CD4-positive, alpha-beta T cell (primary cell): ENCODE results near the gene EPB41L5. TPM values are rescaled to one million over a fixed set of nuclear protein-coding genes. Genes with fewer than 3 reads are reported as not detected.

Source experiments
- ATAC-seq: fragments of 200-7000 bp; cut with Tn5 transposase; one replicate; pipeline ENCODE4 v1.10.0; 2022; ENCODE audit warnings: mild to moderate bottlenecking; ENCODE audit not compliant: poor library complexity
- CTCF ChIA-PET: fragments of 350-600 bp; sonication (Branson Sonifier 250); formaldehyde crosslinking; loops from one replicate; lab custom pipeline; 2021; ENCODE audit warnings: antibody characterized with exemption, inconsistent platforms; lab: Charles Lee
- POLR2A ChIA-PET: fragments of 350-600 bp; sonication (Branson Sonifier 250); formaldehyde crosslinking; loops from one replicate; lab custom pipeline; 2021; ENCODE audit warnings: antibody characterized with exemption, inconsistent platforms; lab: Charles Lee
- DNase-seq, 14 experiments: peaks; one replicate each; pipeline ENCODE4 v3.0.0-alpha.2; 2013 to 2020; ENCODE audit warnings: mixed read lengths in 2 of 14
- H3K27ac ChIP-seq, 2 donors: one replicate each; pipeline versions ENCODE4 v1.5.1 to v1.7.0; 2013; ENCODE audit warnings: low read length in 2 of 2, low read depth in 1 of 2, mild to moderate bottlenecking in 1 of 2
- H3K27me3 ChIP-seq, 2 experiments: 1 replicate in 1 of 2; 2 replicates in 1 of 2; pipeline versions ENCODE4 v1.6.1 to v1.7.0; 2013; ENCODE audit warnings: low read length in 2 of 2, control low read depth in 1 of 2, mild to moderate bottlenecking in 1 of 2, moderate library complexity in 1 of 2; ENCODE audit not compliant: insufficient read depth in 2 of 2, control insufficient read depth in 1 of 2
- H3K36me3 ChIP-seq: one replicate; pipeline ENCODE4 v1.6.1; 2013; ENCODE audit warnings: low read length, control low read depth; ENCODE audit not compliant: insufficient read depth
- H3K4me1 ChIP-seq: one replicate; pipeline ENCODE4 v1.6.1; 2013; ENCODE audit warnings: low read length, control low read depth; ENCODE audit not compliant: insufficient read depth
- H3K4me3 ChIP-seq: one replicate; pipeline ENCODE4 v1.5.1; 2013; ENCODE audit warnings: mild to moderate bottlenecking, low read length, moderate library complexity
- H3K9me3 ChIP-seq, 2 experiments: 1 replicate in 1 of 2; 2 replicates in 1 of 2; pipeline versions ENCODE4 v1.6.1 to v1.7.0; 2013; ENCODE audit warnings: low read length in 2 of 2, mild to moderate bottlenecking in 2 of 2, control low read depth in 1 of 2, moderate library complexity in 1 of 2; ENCODE audit not compliant: control insufficient read depth in 1 of 2, insufficient read depth in 1 of 2
- H3K27ac Mint-ChIP-seq: one replicate; pipeline ENCODE4 v1.8.0; 2020; ENCODE audit warnings: mixed read lengths
- H3K27me3 Mint-ChIP-seq: one replicate; pipeline ENCODE4 v1.8.0; 2021; ENCODE audit warnings: mixed read lengths
- H3K36me3 Mint-ChIP-seq: one replicate; pipeline ENCODE4 v1.8.0; 2021; ENCODE audit warnings: low read depth, mixed read lengths
- H3K4me1 Mint-ChIP-seq: one replicate; pipeline ENCODE4 v1.8.0; 2021; ENCODE audit warnings: low read depth, mixed read lengths
- H3K4me3 Mint-ChIP-seq: one replicate; pipeline ENCODE4 v1.8.0; 2020; ENCODE audit warnings: mild to moderate bottlenecking, mixed read lengths
- H3K9me3 Mint-ChIP-seq: one replicate; pipeline ENCODE4 v1.8.0; 2020; ENCODE audit warnings: mixed read lengths
- intact Hi-C, 2 experiments: fragments of 100-400 bp; cut with DNase I in 1 of 2; cut with micrococcal nuclease in 1 of 2; formaldehyde crosslinking; loops; one replicate each; pipeline versions ENCODE4 v1.15.1 to v1.9.0; 2023 to 2025; cut with DNase I, micrococcal nuclease
- total RNA-seq, 174 experiments: library from RNA in 2 of 174; stranded (reverse) in 2 of 174; gene quantifications; one replicate each; pipeline ENCODE4 v1.2.3 and lab custom pipeline; 2021 to 2026
- TF ChIP-seq, protein P1 (sequence below): fragments of 200-600 bp; IDR thresholded peaks from one replicate; pipeline ENCODE4 v1.8.0; 2022; ENCODE audit warnings: antibody characterized with exemption, mild to moderate bottlenecking

The EPB41L5 gene
- total RNA-seq, 2 experiments from 2014 or later: 4.6 to 5.1 TPM

DNA sequence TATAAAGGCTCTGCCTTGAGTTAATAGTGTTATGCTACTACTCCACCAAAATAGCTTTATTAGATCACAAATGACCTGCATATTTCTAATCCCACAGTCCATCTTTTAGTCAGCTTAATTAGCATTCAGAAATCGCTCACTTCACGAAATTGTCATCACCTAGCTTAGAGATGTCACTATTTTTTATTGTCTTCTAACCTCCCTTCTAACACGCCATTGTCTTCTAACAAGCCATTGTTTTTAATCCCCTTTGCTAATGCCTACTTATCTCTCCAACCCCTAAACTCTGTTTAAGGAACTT is 97.1 kb downstream of the EPB41L5 start:
- H3K9me3 ChIP-seq: no peaks in the 10 kb centered on the region
- ATAC-seq (no peak), DNase-seq (no peak)
- no peak overlapping the region for H3K27ac ChIP-seq
- no peak overlapping the region for H3K4me3 ChIP-seq
- intact Hi-C loops: loop anchor here in 1 of 2 experiments (1.0 to 5.0 kb wide), 3 partner anchors 65 to 565 kb away; no protein-coding TSS in a partner anchor
- H3K4me1 ChIP-seq: no peaks in the 10 kb centered on the region
- TF ChIP-seq, protein P1, sequence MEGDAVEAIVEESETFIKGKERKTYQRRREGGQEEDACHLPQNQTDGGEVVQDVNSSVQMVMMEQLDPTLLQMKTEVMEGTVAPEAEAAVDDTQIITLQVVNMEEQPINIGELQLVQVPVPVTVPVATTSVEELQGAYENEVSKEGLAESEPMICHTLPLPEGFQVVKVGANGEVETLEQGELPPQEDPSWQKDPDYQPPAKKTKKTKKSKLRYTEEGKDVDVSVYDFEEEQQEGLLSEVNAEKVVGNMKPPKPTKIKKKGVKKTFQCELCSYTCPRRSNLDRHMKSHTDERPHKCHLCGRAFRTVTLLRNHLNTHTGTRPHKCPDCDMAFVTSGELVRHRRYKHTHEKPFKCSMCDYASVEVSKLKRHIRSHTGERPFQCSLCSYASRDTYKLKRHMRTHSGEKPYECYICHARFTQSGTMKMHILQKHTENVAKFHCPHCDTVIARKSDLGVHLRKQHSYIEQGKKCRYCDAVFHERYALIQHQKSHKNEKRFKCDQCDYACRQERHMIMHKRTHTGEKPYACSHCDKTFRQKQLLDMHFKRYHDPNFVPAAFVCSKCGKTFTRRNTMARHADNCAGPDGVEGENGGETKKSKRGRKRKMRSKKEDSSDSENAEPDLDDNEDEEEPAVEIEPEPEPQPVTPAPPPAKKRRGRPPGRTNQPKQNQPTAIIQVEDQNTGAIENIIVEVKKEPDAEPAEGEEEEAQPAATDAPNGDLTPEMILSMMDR: peak; percentile 60
- Mint-ChIP-seq H3K4me1 (peaks cover 39% of the 10 kb centered on the region), H3K27ac (peak overlapping the region; percentile 2), H3K27me3 (no peaks in the 10 kb centered on the region), H3K36me3 (peaks cover 4% of the 10 kb centered on the region), H3K9me3 (peaks cover 3% of the 10 kb centered on the region), H3K4me3 (no peak overlapping the region)
- H3K27me3 ChIP-seq: no peaks in the 10 kb centered on the region
- H3K36me3 ChIP-seq: no peaks in the 10 kb centered on the region
- ChIA-PET CTCF (interaction anchor here (0.9 to 2.7 kb wide), 3 partner anchors 53 to 203 kb away, joined by 3 to 15 read pairs (median 9); no protein-coding TSS in a partner anchor), POLR2A (interaction anchor here (0.5 to 3.0 kb wide), 4 partner anchors 65 to 1427 kb away, joined by 3 to 30 read pairs (median 11); no protein-coding TSS in a partner anchor)

DNA sequence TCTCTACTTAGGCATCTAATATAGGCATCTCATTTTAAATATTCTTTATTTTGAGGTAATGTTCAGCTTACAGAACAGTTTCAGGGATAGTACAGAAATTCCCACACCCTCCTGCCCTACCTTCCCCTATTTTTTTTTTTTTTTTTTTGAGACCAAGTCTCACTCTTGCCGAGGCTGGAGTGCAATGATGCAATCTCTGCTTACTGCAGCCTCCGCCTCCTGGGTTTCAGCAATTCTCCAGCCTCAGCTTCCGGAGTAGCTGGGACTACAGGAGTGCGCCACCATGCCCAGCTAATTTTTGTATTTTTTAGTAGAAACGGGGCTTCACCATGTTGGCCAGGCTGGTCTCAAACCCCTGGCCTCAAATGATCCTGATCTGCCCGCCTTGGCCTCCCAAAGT is 97.6 kb downstream of the EPB41L5 start:
- peak in 1 of 14 experiments; percentile 6 for DNase-seq
- no peaks in the 10 kb centered on the region for H3K27me3 ChIP-seq
- TF ChIP-seq, protein P1: no peak
- ChIA-PET CTCF (interaction anchor here (0.9 to 2.7 kb wide), 3 partner anchors 52 to 202 kb away, joined by 3 to 15 read pairs (median 9); no protein-coding TSS in a partner anchor), POLR2A (interaction anchor here (2.0 to 3.0 kb wide), 3 partner anchors 64 to 203 kb away, joined by 10 to 30 read pairs (median 12); no protein-coding TSS in a partner anchor)
- no peaks in the 10 kb centered on the region for H3K4me1 ChIP-seq
- Mint-ChIP-seq H3K4me1 (peaks cover 39% of the 10 kb centered on the region), H3K4me3 (no peak overlapping the region), H3K36me3 (peaks cover 4% of the 10 kb centered on the region), H3K27ac (no peak overlapping the region), H3K27me3 (no peaks in the 10 kb centered on the region), H3K9me3 (peaks cover 3% of the 10 kb centered on the region)
- intact Hi-C loops: loop anchor here in 1 of 2 experiments (1.0 to 5.0 kb wide), 3 partner anchors 64 to 565 kb away; no protein-coding TSS in a partner anchor
- no peaks in the 10 kb centered on the region for H3K9me3 ChIP-seq
- H3K36me3 ChIP-seq: no peaks in the 10 kb centered on the region
- ATAC-seq: no peak
- no peak overlapping the region for H3K27ac ChIP-seq
- no peak overlapping the region for H3K4me3 ChIP-seq

DNA sequence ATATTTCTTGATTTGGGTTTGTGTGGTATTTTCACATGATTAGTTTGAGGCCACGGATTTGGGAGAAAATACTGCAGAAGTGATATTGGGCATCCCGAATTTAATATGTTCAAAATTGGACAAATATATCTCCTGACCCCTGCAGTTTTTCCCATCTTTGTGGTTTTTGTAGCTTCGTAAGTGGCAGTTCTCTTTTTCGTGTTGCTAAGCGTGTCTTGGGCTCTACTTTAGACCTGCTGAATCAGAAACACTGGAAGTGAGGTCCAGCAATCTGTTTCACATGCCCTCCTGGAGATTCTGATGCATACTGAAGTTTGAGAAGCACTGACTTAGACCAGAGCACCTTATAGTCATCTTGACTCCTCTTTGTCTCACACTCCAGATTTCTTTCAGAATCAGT is 98.3 kb downstream of the EPB41L5 start:
- Mint-ChIP-seq H3K27me3 (no peaks in the 10 kb centered on the region), H3K27ac (no peak overlapping the region), H3K4me3 (no peak overlapping the region), H3K4me1 (peaks cover 35% of the 10 kb centered on the region), H3K9me3 (peaks cover 3% of the 10 kb centered on the region), H3K36me3 (peaks cover 4% of the 10 kb centered on the region)
- POLR2A ChIA-PET: no interaction called here
- DNase-seq: no peak
- H3K4me1 ChIP-seq: no peaks in the 10 kb centered on the region
- no peaks in the 10 kb centered on the region for H3K27me3 ChIP-seq
- H3K9me3 ChIP-seq: no peaks in the 10 kb centered on the region
- CTCF ChIA-PET: no interaction called here
- no peak overlapping the region for H3K27ac ChIP-seq
- ATAC-seq: no peak
- no peak overlapping the region for H3K4me3 ChIP-seq
- intact Hi-C loops: loop anchor here in 1 of 2 experiments (2.0 to 5.0 kb wide), 2 partner anchors 64 to 359 kb away; no protein-coding TSS in a partner anchor
- TF ChIP-seq, protein P1: no peak
- no peaks in the 10 kb centered on the region for H3K36me3 ChIP-seq
